ENCODE results near the gene PDGFRB.

The PDGFRB gene

GRCh38 chr5:150068961-150069645 is 86.5 kb downstream of the PDGFRB start:
- DNase-seq (ENCODE audit: low read depth in 2 of 3, low spot score in 1 of 3) = no peak

GRCh38 chr5:150068472-150068871 is 87.2 kb downstream of the PDGFRB start:
- DNase-seq (ENCODE audit: low read depth in 2 of 3, low spot score in 1 of 3) = no peak

GRCh38 chr5:150068071-150068470 is 87.6 kb downstream of the PDGFRB start:
- DNase-seq (ENCODE audit: low read depth in 2 of 3, low spot score in 1 of 3) = no peak

DNA sequence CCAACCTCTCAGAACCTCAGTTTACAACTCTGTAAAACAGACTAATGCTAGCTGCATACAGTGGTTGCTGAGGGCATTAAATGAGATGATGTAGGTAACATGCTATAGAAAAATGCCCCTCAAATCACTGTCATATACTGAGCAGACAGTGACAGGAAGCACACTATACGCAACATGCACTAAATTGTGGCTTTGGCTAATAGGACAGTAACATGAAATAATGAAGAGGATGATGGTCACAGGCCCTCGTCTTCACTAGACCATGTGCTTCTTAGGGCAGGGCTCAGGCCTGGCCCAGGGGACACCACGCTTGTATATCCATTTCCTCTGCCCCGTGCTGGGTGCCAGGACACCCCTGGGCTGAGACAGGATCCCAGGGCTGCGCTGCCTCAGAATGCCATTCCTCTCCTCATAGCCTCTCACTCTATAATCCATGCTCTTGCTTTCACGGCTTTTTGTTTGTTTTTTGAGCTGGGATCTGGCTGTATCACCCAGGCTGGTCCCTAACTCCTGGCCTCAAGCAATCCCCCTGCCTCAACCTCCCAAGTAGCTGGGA is 88.2 kb downstream of the PDGFRB start:
- no peak for DNase-seq (ENCODE audit: low read depth in 2 of 3, low spot score in 1 of 3)

- DNase-seq (ENCODE audit: low read depth in 2 of 3, low spot score in 1 of 3) = no peak
These were observed 88.7 kb downstream of the PDGFRB start for GRCh38 chr5:150066901-150067396.

DNA sequence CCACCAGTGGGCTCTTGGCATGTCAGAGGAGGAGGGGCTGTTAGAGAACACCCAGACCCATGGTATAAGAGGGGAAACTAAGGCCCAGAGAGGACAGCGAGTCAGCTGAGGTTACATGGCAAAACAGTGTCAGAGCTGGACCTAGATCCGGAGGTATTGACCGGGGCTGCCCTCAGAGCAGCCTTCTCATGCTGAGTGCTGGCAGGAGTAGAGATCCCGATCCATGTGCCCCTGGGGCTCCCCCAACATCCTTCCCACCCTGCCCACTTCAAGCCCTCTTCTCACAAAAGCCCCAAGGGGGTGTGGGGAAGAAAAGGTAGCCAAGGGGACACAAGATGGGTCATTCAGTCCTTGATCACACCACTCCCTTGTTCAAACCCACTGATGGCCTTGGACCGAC is 89.2 kb downstream of the PDGFRB start:
- no peak for DNase-seq (ENCODE audit: low read depth in 2 of 3, low spot score in 1 of 3)

GRCh38 chr5:150065886-150066285 is 89.8 kb downstream of the PDGFRB start:
- no peak for DNase-seq (ENCODE audit: low read depth in 2 of 3, low spot score in 1 of 3)

- no peak for DNase-seq (ENCODE audit: low read depth in 2 of 3, low spot score in 1 of 3)
These were observed 90.3 kb downstream of the PDGFRB start for GRCh38 chr5:150065346-150065745.

DNA sequence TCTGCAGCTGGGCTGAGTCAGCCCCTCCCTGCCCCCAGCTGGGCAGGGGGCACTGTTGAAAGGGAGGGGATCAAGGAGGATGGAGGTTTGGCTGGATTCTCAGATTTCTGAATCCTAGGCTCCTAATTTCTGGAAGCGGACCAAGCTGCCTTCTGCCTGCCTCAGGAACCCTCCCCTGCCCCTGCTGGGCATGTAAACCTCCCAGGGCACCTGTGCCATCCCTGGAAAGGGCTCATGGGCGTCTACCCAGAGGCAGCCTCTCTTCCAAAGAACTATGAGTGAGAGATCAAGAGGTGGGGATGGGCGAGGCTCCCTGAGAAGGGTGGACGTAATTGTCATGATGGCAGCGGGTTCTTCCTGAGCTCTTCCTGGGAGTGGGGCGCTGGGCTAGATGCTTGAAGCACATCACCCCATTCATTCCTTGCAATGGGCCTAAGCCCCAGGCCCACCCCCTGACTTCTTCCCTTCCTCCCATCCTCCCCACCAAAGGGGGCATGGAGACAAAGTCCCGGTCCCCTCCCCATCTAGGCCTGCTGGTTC is 90.9 kb downstream of the PDGFRB start:
- no peak for DNase-seq (ENCODE audit: low read depth in 2 of 3, low spot score in 1 of 3)
